ENCODE measurements around the gene GPLD1.
A peak's percentile ranks its signal among the peaks of the same experiment; 100 is the strongest.
"Not testable (repeated sequence)": the region's sequence is repeated elsewhere in the genome, so short reads cannot be mapped to it uniquely, and the experiment has no call there.

The GPLD1 gene

DNA sequence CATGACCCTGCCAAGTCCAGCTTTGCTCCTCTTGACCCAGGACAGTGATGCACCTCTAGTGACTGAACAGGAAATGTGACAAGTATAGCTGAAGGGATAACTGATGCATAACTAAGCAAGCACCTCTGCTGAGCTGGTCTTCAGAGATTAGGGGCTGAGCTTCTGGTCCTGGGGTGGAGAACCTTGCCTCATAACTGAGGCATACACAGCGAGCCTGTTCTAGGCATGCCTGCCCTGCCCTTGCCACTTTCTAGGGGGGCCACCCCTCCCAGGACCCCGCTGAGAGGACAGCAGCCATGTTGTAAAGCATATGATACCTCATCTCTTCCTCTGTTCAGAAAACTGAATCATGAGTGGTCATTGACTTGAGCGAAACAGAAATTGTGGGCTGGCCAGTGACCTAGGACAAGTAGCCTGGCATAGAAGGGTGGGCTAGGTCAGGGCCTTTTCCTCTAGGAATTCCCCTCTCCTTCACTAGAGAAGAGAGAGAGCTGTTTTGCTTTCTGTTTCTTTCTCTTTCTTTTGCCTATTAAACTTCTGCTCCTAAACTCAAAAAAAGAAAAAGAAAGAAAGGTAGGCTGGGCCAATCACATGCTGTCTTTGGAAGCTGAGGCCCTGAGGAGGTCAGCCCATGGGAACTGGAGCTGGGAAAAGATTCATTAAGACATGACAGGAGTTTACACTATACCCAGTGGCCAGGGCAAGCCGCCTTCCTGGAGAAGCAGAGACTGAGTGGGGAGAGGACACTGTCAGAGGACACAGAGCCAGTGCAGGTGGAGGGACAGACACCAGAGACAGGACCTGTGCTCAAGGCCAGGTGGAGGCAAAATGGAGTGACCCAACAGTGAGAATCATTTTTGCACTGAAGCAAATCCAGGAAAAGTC lies 28.5 kb upstream of the GPLD1 start:
- Histone ChIP-seq H3K9me3 (replicated peaks in 1 of 2; ENCODE audit: control insufficient read depth in 2 of 2, insufficient read depth in 1 of 2, low read depth in 1 of 2, low read length in 2 of 2) (peaks cover 0 to 2% of the 10 kb centered on the region in 2 donors), H2AK5ac (ENCODE audit: low read depth, low read length) (no peak overlapping the region), H3K4me2 (ENCODE audit: insufficient read depth, low read length, poor library complexity, severe bottlenecking) (no peak overlapping the region), H2BK15ac (ENCODE audit: low read length) (no peak overlapping the region), H2BK5ac (ENCODE audit: low read length) (no peak overlapping the region), H3K4ac (ENCODE audit: low read length) (no peak overlapping the region), H3K4me1 (ENCODE audit: control insufficient read depth in 2 of 2, insufficient read depth in 1 of 2, low read depth in 1 of 2, low read length in 2 of 2) (peaks cover 2 to 15% of the 10 kb centered on the region in 2 donors), H3K4me3 (ENCODE audit: low read length in 2 of 2) (no peak overlapping the region), H2AFZ (ENCODE audit: low read length) (peak overlapping the region; percentile 51), H3K23ac (ENCODE audit: low read depth, low read length, poor library complexity) (no peak overlapping the region), H3K9ac (ENCODE audit: low read depth, low read length, poor library complexity) (no peak overlapping the region), H3K79me1 (ENCODE audit: low read depth, low read length) (no peaks in the 10 kb centered on the region), H3K18ac (ENCODE audit: low read length) (no peak overlapping the region), H4K8ac (ENCODE audit: low read depth, low read length) (no peak overlapping the region), H3K27me3 (ENCODE audit: control insufficient read depth in 3 of 3, insufficient read depth in 3 of 3, low read depth in 1 of 3, low read length in 3 of 3) (no peaks in the 10 kb centered on the region), H3K36me3 (replicated peaks in 1 of 2; ENCODE audit: control insufficient read depth in 2 of 2, insufficient read depth in 2 of 2, low read length in 2 of 2) (peaks cover 0 to 17% of the 10 kb centered on the region in 2 donors), H3K27ac (replicated peaks; ENCODE audit: low read length) (no peak overlapping the region), H2BK120ac (ENCODE audit: low read depth, low read length) (no peak overlapping the region), H4K91ac (ENCODE audit: low read depth, low read length, poor library complexity) (no peak overlapping the region), H2BK12ac (ENCODE audit: low read length) (no peak overlapping the region), H3K14ac (ENCODE audit: low read length) (no peak overlapping the region)
- no peak for DNase-seq (ENCODE audit: low spot score)
- WGBS, 2 donors (ENCODE audit: extremely low coverage in 2 of 2, insufficient read length in 2 of 2, insufficient replicate concordance in 1 of 2): no CpG with 5 or more reads among the region's 4 CpGs

DNA sequence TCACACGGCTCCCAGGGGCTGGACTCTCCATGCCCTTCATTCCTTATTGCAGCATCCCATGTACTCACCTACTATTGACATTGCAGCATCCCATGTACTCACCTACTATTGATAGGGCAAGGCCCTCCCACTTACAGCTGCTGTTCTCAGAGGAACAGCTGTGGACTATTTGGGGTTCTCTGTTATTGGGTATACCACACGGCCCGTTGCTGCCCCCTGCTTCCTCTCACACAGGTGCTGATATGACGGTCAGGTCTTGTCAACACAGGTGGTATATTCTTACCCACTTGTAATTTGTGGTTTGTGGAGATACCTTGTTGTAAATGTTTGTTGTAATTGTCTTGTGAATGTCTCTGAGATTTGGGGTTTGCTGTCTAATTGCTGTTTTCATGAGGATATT lies 24.2 kb upstream of the GPLD1 start:
- Histone ChIP-seq H3K36me3 (replicated peaks in 1 of 2; ENCODE audit: control insufficient read depth in 2 of 2, insufficient read depth in 2 of 2, low read length in 2 of 2) (peaks cover 0 to 17% of the 10 kb centered on the region in 2 donors), H3K27ac (replicated peaks; ENCODE audit: low read length) (no peak overlapping the region), H2AFZ (ENCODE audit: low read length) (no peak overlapping the region), H3K23ac (ENCODE audit: low read depth, low read length, poor library complexity) (no peak overlapping the region), H2BK15ac (ENCODE audit: low read length) (no peak overlapping the region), H3K14ac (ENCODE audit: low read length) (no peak overlapping the region), H3K9ac (ENCODE audit: low read depth, low read length, poor library complexity) (no peak overlapping the region), H3K18ac (ENCODE audit: low read length) (no peak overlapping the region), H3K4me3 (ENCODE audit: low read length in 2 of 2) (no peak overlapping the region), H2BK12ac (ENCODE audit: low read length) (no peak overlapping the region), H3K4ac (ENCODE audit: low read length) (no peak overlapping the region), H3K9me3 (replicated peaks in 1 of 2; ENCODE audit: control insufficient read depth in 2 of 2, insufficient read depth in 1 of 2, low read depth in 1 of 2, low read length in 2 of 2) (peaks cover 0 to 2% of the 10 kb centered on the region in 2 donors), H3K4me1 (ENCODE audit: control insufficient read depth in 2 of 2, insufficient read depth in 1 of 2, low read depth in 1 of 2, low read length in 2 of 2) (peaks cover 0 to 5% of the 10 kb centered on the region in 2 donors), H3K27me3 (ENCODE audit: control insufficient read depth in 3 of 3, insufficient read depth in 3 of 3, low read depth in 1 of 3, low read length in 3 of 3) (no peaks in the 10 kb centered on the region), H4K8ac (ENCODE audit: low read depth, low read length) (no peak overlapping the region), H2BK5ac (ENCODE audit: low read length) (no peak overlapping the region), H2BK120ac (ENCODE audit: low read depth, low read length) (no peak overlapping the region), H2AK5ac (ENCODE audit: low read depth, low read length) (no peak overlapping the region), H3K4me2 (ENCODE audit: insufficient read depth, low read length, poor library complexity, severe bottlenecking) (no peak overlapping the region), H4K91ac (ENCODE audit: low read depth, low read length, poor library complexity) (no peak overlapping the region), H3K79me1 (ENCODE audit: low read depth, low read length) (no peaks in the 10 kb centered on the region)
- no peak for DNase-seq (ENCODE audit: low spot score)
- no CpG with 5 or more reads among the region's 4 CpGs for WGBS, 2 donors (ENCODE audit: extremely low coverage in 2 of 2, insufficient read length in 2 of 2, insufficient replicate concordance in 1 of 2)

DNA sequence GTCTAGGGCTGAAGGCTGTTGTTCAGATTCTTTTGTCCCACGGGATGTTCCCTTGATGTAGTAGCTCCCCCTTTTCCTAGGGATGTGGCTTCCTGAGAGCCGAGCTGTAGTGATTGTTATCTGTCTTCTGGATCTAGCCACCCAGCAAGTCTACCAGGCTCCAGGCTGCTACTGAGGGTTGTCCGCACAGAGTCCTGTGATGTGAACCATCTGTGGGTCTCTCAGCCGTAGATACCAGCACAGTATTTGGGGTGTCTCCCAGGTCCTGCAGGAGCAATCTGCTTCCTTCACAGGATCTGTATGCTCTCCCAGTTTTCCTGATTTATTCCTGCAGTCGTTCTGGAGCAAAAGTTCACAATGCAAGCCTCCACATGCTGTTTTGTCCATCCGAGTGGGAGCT lies 22.6 kb upstream of the GPLD1 start:
- not testable (repeated sequence) for H2BK5ac ChIP-seq (ENCODE audit: low read length); H3K4me3 ChIP-seq (ENCODE audit: low read length in 2 of 2); H2BK12ac ChIP-seq (ENCODE audit: low read length); H2BK15ac ChIP-seq (ENCODE audit: low read length); H2AK5ac ChIP-seq (ENCODE audit: low read depth, low read length); H3K23ac ChIP-seq (ENCODE audit: low read depth, low read length, poor library complexity); H2BK120ac ChIP-seq (ENCODE audit: low read depth, low read length); H3K9ac ChIP-seq (ENCODE audit: low read depth, low read length, poor library complexity); H3K4me1 ChIP-seq (ENCODE audit: control insufficient read depth in 2 of 2, insufficient read depth in 1 of 2, low read depth in 1 of 2, low read length in 2 of 2); H3K27me3 ChIP-seq (ENCODE audit: control insufficient read depth in 3 of 3, insufficient read depth in 3 of 3, low read depth in 1 of 3, low read length in 3 of 3); H3K79me1 ChIP-seq (ENCODE audit: low read depth, low read length); H3K18ac ChIP-seq (ENCODE audit: low read length); H2AFZ ChIP-seq (ENCODE audit: low read length); H4K91ac ChIP-seq (ENCODE audit: low read depth, low read length, poor library complexity); H3K27ac ChIP-seq (replicated peaks; ENCODE audit: low read length); DNase-seq (ENCODE audit: low spot score); H3K4ac ChIP-seq (ENCODE audit: low read length); H3K9me3 ChIP-seq (replicated peaks in 1 of 2; ENCODE audit: control insufficient read depth in 2 of 2, insufficient read depth in 1 of 2, low read depth in 1 of 2, low read length in 2 of 2); H3K4me2 ChIP-seq (ENCODE audit: insufficient read depth, low read length, poor library complexity, severe bottlenecking); H3K14ac ChIP-seq (ENCODE audit: low read length); H4K8ac ChIP-seq (ENCODE audit: low read depth, low read length)
- no CpG with 5 or more reads among the region's 6 CpGs for WGBS, 2 donors (ENCODE audit: extremely low coverage in 2 of 2, insufficient read length in 2 of 2, insufficient replicate concordance in 1 of 2)
- H3K36me3 ChIP-seq (replicated peaks in 1 of 2; ENCODE audit: control insufficient read depth in 2 of 2, insufficient read depth in 2 of 2, low read length in 2 of 2): peaks cover 0 to 21% of the 10 kb centered on the region in 2 donors

DNA sequence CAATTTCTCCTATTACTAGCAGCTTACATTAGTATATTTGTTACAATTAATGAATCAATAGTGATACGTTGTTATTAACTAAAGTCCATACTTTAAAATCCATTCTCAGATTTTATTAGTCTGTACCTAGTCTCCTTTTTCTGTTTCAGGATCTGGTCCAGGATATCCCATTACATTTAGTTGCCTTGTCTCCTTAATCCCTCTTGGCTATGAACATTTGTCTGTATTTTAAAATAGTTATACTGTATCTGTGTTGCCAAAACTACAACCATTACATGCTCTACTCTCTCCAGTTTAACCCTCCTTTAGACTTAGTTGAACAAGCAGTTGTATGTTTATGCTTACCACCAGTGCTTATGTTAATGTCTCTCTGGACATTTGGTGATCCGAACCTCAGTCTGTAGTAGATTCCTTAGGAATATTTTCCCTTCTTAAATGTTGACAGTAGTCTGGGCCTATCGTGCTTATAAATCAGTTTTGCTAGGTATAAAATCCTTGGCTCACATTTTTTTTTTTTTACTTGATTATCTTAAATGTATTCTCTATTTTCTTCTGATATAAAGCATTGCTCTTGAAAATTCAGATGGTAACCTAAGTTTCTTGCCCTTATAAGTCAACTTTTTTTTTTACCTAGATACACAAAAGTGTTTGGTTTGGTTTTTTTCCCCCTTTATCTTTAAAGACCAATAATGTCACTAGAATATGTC lies 17.6 kb upstream of the GPLD1 start:
- H3K4me1 ChIP-seq (ENCODE audit: control insufficient read depth in 2 of 2, insufficient read depth in 1 of 2, low read depth in 1 of 2, low read length in 2 of 2): peaks cover 0 to 5% of the 10 kb centered on the region in 2 donors
- H4K91ac ChIP-seq (ENCODE audit: low read depth, low read length, poor library complexity): no peak overlapping the region
- H2AFZ ChIP-seq (ENCODE audit: low read length): no peak overlapping the region
- H3K4me2 ChIP-seq (ENCODE audit: insufficient read depth, low read length, poor library complexity, severe bottlenecking): no peak overlapping the region
- H2BK120ac ChIP-seq (ENCODE audit: low read depth, low read length): no peak overlapping the region
- no peak overlapping the region for H2BK5ac ChIP-seq (ENCODE audit: low read length)
- H3K23ac ChIP-seq (ENCODE audit: low read depth, low read length, poor library complexity): no peak overlapping the region
- H2AK5ac ChIP-seq (ENCODE audit: low read depth, low read length): no peak overlapping the region
- no peak overlapping the region for H4K8ac ChIP-seq (ENCODE audit: low read depth, low read length)
- no CpG with 5 or more reads among the region's 3 CpGs for WGBS, 2 donors (ENCODE audit: extremely low coverage in 2 of 2, insufficient read length in 2 of 2, insufficient replicate concordance in 1 of 2)
- H3K27me3 ChIP-seq (ENCODE audit: control insufficient read depth in 3 of 3, insufficient read depth in 3 of 3, low read depth in 1 of 3, low read length in 3 of 3): no peaks in the 10 kb centered on the region
- no peak for DNase-seq (ENCODE audit: low spot score)
- H3K9me3 ChIP-seq (replicated peaks in 1 of 2; ENCODE audit: control insufficient read depth in 2 of 2, insufficient read depth in 1 of 2, low read depth in 1 of 2, low read length in 2 of 2): peaks cover 0 to 9% of the 10 kb centered on the region in 2 donors
- no peak overlapping the region for H3K27ac ChIP-seq (replicated peaks; ENCODE audit: low read length)
- H3K9ac ChIP-seq (ENCODE audit: low read depth, low read length, poor library complexity): no peak overlapping the region
- H3K36me3 ChIP-seq (replicated peaks in 1 of 2; ENCODE audit: control insufficient read depth in 2 of 2, insufficient read depth in 2 of 2, low read length in 2 of 2): peaks cover 0 to 33% of the 10 kb centered on the region in 2 donors
- no peaks in the 10 kb centered on the region for H3K79me1 ChIP-seq (ENCODE audit: low read depth, low read length)
- no peak overlapping the region for H2BK15ac ChIP-seq (ENCODE audit: low read length)
- no peak overlapping the region for H3K4me3 ChIP-seq (ENCODE audit: low read length in 2 of 2)
- H3K14ac ChIP-seq (ENCODE audit: low read length): no peak overlapping the region
- H2BK12ac ChIP-seq (ENCODE audit: low read length): no peak overlapping the region
- no peak overlapping the region for H3K4ac ChIP-seq (ENCODE audit: low read length)
- no peak overlapping the region for H3K18ac ChIP-seq (ENCODE audit: low read length)

Data from neuronal stem cell (in vitro differentiated cells).